ENCODE measurements around the gene CLIC3. TPM values are rescaled to one million over a fixed set of nuclear protein-coding genes. Genes with fewer than 3 reads are reported as not detected.
A peak's percentile ranks its signal among the peaks of the same experiment; 100 is the strongest.

Gene CLIC3
- polyA plus RNA-seq, 2 of the 4 experiments (the other 2 are of a cell fraction) = 0.61 to 6.4 TPM

DNA sequence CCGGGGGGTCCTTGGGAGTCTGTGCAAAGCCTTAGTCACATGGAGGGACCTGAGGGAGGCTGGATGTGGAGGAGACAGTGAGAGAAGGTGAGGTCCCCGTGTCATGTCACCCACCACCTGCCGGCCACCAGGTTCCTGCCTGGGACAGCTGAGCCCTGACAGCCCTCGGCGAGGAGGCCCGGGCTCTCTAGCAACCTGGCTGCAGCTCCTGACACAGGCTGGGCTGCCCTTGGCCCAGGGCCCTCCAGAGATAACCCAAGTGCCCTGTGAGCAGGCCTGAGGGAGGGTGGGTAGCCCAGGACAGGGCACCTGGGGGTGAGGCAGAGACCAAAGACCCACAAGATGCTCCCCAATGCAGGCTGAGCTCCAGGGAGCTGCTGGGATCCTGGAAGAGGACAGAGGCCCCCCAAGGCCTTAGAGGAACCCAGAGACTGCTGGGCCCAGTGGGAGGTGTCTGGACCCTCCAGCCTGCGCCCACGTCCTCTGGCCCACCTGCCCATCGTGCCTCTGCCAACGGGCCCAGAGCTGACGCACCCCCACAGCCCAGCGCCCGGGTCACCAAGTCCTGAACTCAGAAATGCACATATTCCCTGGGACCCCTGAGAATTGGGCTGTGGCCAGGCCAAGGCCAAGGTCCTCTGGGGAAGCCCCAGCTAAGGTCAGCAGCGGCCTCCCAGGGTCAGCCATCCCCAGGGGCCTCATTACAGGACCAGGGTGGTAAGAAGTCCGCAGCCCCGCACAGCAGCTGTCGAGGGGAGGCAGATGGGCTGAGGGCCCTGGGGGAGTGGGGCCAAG is 27.8 kb downstream of the CLIC3 start:
- Histone ChIP-seq H3K27ac (no peak overlapping the region; a peak in 1 of 6 replicates), H3K4me2 (no peak overlapping the region), H3K4me3 (no peak overlapping the region), H3K9me3 (no peaks in the 10 kb centered on the region), H3K4me1 (peaks cover 15% of the 10 kb centered on the region; the same call in 2 of the 3 replicates)
- 65% methylated on average over 7 of the region's 17 CpGs for WGBS (ENCODE audit: missing lambda C conversion rate)
- TF ChIP-seq CHD2 (IDR thresholded peaks at IDR 0.05; ENCODE audit: low read length, partially characterized antibody) (no peak), BHLHE40 (IDR thresholded peaks at IDR 0.05; ENCODE audit: low read depth, low read length) (no peak), JUNB (IDR thresholded peaks at IDR 0.05) (no peak), EP300 (IDR thresholded peaks at IDR 0.05) (no peak), FOXS1 (CRISPR knock-in tag; IDR thresholded peaks at IDR 0.05) (no peak)
- TF ChIP-seq, protein P1, sequence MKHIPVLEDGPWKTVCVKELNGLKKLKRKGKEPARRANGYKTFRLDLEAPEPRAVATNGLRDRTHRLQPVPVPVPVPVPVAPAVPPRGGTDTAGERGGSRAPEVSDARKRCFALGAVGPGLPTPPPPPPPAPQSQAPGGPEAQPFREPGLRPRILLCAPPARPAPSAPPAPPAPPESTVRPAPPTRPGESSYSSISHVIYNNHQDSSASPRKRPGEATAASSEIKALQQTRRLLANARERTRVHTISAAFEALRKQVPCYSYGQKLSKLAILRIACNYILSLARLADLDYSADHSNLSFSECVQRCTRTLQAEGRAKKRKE (CRISPR knock-in tag; IDR thresholded peaks at IDR 0.05; ENCODE audit: low read depth) = no peak
- POLR2A ChIA-PET = no interaction called here
- CTCF ChIA-PET = interaction anchor here (1.6 to 2.7 kb wide), 3 partner anchors 21 to 66 kb away, joined by 8 to 10 read pairs (median 9); partner anchors contain the start of gene ABCA2
- FAIRE-seq (no peak), DNase-seq (ENCODE audit: low read depth in 1 of 2, low spot score in 1 of 2) (no peak), ATAC-seq (peak in 1 of 2 experiments; percentile 5; a peak in 2 of 6 replicates)

DNA sequence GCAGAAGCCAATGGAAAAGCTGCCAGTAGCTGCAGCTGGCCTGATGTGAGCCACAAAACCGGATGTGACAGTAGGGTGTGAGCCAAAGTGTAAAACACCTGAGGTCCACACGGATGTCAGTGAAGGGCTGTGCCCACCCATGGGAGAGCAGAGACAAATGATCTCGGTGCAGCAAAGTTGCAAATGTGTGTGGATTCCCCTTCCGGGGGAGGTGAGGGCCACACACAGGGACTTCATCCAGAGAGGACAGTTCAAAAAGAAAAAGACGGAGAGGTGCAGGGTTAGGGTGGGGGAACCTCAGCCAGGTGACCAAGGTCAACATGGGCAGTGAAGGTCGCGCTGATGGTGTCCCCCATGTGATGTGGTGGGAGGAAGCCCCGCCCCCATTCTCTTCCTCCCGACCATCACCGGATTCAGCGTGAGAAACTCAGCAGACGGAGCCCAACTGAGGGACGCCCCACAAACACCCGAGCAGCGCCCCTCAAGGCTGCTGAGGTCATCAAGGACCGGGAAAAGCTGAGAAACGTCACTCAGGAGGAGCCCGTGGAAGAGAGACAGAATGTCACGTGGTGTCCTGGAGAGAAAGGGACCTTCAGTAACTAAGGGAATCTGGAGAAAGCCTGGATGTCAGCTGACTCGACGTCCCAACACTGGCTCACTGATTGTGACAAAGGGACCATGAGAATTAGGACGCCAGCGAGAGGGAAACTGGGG is 30.4 kb downstream of the CLIC3 start:
- WGBS (ENCODE audit: missing lambda C conversion rate) = 69% methylated on average over 21 of the region's 23 CpGs
- ChIA-PET CTCF (interaction anchor here (1.1 to 1.5 kb wide), 5 partner anchors 10 to 38 kb away, joined by 3 to 5 read pairs (median 3); partner anchors contain the start of gene PAXX), POLR2A (no interaction called here)
- Histone ChIP-seq H3K9me3 (no peaks in the 10 kb centered on the region), H3K4me3 (no peak overlapping the region), H3K4me1 (peaks cover 15% of the 10 kb centered on the region; the same call in 2 of the 3 replicates), H3K27ac (no peak overlapping the region; a peak in 1 of 6 replicates), H3K4me2 (no peak overlapping the region)
- FAIRE-seq (no peak), DNase-seq (ENCODE audit: low read depth in 1 of 2, low spot score in 1 of 2) (no peak), ATAC-seq (no peak)
- TF ChIP-seq, protein P2, sequence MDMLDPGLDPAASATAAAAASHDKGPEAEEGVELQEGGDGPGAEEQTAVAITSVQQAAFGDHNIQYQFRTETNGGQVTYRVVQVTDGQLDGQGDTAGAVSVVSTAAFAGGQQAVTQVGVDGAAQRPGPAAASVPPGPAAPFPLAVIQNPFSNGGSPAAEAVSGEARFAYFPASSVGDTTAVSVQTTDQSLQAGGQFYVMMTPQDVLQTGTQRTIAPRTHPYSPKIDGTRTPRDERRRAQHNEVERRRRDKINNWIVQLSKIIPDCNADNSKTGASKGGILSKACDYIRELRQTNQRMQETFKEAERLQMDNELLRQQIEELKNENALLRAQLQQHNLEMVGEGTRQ (IDR thresholded peaks at IDR 0.05) = 0 out of 2 replicates have a peak, but pooled peaks have one; percentile 7
- TF ChIP-seq SREBF2 (IDR thresholded peaks at IDR 0.05) = no peak

DNA sequence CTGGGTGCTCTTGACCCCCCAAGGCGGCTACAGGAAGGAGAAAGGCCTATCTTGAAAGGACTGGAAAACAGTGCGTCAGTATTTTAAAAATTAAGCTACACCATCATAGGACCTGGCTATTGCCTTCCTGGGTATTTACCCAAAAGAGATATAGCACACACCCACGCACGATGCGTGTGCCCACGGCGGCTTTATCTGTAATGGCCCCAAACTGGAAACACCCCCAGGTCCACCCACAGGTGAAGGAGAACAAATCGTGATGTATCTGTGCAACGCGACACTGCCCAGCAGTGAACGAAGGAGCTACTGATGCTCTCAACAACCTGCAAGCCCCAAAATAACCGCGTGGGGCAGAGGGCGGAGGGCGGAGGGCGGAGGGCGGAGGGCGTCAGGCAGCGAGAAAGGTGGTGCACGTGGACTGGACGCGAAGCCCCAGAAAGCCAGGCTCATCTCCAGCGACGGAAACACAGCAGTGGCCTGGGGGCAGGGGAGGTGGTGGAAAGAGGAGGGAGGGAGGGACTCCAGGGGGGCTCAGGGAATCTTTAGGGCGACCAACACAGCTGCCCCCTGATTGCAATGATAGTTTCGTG is 31.4 kb downstream of the CLIC3 start:
- ChIA-PET POLR2A (no interaction called here), CTCF (interaction anchor here (0.6 to 1.5 kb wide), 9 partner anchors 8 to 177 kb away, joined by 3 to 9 read pairs (median 3); partner anchors contain the start of gene PAXX)
- Histone ChIP-seq H3K4me2 (peak overlapping the region; percentile 40; the same call in 2 of the 3 replicates), H3K4me3 (no peak overlapping the region), H3K9me3 (no peaks in the 10 kb centered on the region), H3K4me1 (peaks cover 15% of the 10 kb centered on the region; the same call in 2 of the 3 replicates), H3K27ac (peak overlapping the region in 1 of 2 experiments; percentile 75; a peak in 3 of 6 replicates)
- no peak for ATAC-seq
- WGBS (ENCODE audit: missing lambda C conversion rate) = 91% methylated on average over 26 of the region's 26 CpGs
- no peak for FAIRE-seq
- no peak for DNase-seq (ENCODE audit: low read depth in 1 of 2, low spot score in 1 of 2)
- no peak for TF ChIP-seq PHF8 (IDR thresholded peaks at IDR 0.05; ENCODE audit: borderline replicate concordance, low read depth)
- TF ChIP-seq, protein P3, sequence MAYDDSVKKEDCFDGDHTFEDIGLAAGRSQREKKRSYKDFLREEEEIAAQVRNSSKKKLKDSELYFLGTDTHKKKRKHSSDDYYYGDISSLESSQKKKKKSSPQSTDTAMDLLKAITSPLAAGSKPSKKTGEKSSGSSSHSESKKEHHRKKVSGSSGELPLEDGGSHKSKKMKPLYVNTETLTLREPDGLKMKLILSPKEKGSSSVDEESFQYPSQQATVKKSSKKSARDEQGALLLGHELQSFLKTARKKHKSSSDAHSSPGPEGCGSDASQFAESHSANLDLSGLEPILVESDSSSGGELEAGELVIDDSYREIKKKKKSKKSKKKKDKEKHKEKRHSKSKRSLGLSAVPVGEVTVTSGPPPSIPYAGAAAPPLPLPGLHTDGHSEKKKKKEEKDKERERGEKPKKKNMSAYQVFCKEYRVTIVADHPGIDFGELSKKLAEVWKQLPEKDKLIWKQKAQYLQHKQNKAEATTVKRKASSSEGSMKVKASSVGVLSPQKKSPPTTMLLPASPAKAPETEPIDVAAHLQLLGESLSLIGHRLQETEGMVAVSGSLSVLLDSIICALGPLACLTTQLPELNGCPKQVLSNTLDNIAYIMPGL (CRISPR knock-in tag; IDR thresholded peaks at IDR 0.05; ENCODE audit: borderline replicate concordance) = no peak
- no peak for TF ChIP-seq JUNB (IDR thresholded peaks at IDR 0.05)
- TF ChIP-seq CHD4 (IDR thresholded peaks at IDR 0.05; ENCODE audit: borderline replicate concordance) = no peak
- no peak for TF ChIP-seq CEBPB (IDR thresholded peaks at IDR 0.05)
- TF ChIP-seq NR3C1 (IDR thresholded peaks at IDR 0.05) = no peak
- TF ChIP-seq ESRRA (IDR thresholded peaks at IDR 0.05; ENCODE audit: borderline replicate concordance, low read length) = no peak
- TF ChIP-seq EHMT2 (IDR thresholded peaks at IDR 0.05; ENCODE audit: low read depth) = no peak
- TF ChIP-seq POLR2A (IDR thresholded peaks at IDR 0.05; ENCODE audit: low read length) = no peak
- no peak for TF ChIP-seq RAD21 (conservative IDR thresholded peaks at IDR 0.05 in 1 of 2, IDR thresholded peaks at IDR 0.05 in 1 of 2)
- TF ChIP-seq, protein P4, sequence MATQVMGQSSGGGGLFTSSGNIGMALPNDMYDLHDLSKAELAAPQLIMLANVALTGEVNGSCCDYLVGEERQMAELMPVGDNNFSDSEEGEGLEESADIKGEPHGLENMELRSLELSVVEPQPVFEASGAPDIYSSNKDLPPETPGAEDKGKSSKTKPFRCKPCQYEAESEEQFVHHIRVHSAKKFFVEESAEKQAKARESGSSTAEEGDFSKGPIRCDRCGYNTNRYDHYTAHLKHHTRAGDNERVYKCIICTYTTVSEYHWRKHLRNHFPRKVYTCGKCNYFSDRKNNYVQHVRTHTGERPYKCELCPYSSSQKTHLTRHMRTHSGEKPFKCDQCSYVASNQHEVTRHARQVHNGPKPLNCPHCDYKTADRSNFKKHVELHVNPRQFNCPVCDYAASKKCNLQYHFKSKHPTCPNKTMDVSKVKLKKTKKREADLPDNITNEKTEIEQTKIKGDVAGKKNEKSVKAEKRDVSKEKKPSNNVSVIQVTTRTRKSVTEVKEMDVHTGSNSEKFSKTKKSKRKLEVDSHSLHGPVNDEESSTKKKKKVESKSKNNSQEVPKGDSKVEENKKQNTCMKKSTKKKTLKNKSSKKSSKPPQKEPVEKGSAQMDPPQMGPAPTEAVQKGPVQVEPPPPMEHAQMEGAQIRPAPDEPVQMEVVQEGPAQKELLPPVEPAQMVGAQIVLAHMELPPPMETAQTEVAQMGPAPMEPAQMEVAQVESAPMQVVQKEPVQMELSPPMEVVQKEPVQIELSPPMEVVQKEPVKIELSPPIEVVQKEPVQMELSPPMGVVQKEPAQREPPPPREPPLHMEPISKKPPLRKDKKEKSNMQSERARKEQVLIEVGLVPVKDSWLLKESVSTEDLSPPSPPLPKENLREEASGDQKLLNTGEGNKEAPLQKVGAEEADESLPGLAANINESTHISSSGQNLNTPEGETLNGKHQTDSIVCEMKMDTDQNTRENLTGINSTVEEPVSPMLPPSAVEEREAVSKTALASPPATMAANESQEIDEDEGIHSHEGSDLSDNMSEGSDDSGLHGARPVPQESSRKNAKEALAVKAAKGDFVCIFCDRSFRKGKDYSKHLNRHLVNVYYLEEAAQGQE (IDR thresholded peaks at IDR 0.05) = no peak
- TF ChIP-seq, protein P5, sequence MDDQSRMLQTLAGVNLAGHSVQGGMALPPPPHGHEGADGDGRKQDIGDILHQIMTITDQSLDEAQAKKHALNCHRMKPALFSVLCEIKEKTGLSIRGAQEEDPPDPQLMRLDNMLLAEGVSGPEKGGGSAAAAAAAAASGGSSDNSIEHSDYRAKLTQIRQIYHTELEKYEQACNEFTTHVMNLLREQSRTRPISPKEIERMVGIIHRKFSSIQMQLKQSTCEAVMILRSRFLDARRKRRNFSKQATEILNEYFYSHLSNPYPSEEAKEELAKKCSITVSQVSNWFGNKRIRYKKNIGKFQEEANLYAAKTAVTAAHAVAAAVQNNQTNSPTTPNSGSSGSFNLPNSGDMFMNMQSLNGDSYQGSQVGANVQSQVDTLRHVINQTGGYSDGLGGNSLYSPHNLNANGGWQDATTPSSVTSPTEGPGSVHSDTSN (IDR thresholded peaks at IDR 0.05) = no peak
- TF ChIP-seq, protein P6, sequence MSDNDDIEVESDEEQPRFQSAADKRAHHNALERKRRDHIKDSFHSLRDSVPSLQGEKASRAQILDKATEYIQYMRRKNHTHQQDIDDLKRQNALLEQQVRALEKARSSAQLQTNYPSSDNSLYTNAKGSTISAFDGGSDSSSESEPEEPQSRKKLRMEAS (IDR thresholded peaks at IDR 0.05) = no peak
